ENCODE results near the gene NEK1.

DNA sequence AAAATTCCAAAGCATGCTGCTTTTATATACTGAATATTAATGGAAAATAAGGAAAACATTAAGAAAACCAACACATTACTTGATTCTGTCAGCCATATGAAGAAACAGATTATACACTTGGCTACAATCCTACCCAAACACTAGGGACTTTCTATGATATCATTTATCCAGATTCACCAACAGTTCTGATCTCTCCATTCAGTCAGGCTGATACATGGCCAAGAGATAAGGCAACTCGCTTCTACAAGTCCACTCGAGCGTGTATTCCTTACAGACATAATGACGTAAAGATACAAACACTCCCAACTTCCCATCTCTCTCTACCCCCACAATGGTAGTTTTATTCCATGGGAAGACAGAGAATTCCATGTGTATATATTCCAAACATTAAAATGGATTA is 44.5 kb downstream of the NEK1 start:
- TF ChIP-seq, protein P1, sequence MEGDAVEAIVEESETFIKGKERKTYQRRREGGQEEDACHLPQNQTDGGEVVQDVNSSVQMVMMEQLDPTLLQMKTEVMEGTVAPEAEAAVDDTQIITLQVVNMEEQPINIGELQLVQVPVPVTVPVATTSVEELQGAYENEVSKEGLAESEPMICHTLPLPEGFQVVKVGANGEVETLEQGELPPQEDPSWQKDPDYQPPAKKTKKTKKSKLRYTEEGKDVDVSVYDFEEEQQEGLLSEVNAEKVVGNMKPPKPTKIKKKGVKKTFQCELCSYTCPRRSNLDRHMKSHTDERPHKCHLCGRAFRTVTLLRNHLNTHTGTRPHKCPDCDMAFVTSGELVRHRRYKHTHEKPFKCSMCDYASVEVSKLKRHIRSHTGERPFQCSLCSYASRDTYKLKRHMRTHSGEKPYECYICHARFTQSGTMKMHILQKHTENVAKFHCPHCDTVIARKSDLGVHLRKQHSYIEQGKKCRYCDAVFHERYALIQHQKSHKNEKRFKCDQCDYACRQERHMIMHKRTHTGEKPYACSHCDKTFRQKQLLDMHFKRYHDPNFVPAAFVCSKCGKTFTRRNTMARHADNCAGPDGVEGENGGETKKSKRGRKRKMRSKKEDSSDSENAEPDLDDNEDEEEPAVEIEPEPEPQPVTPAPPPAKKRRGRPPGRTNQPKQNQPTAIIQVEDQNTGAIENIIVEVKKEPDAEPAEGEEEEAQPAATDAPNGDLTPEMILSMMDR (IDR thresholded peaks at IDR 0.05), result no peak
- no peak for TF ChIP-seq POLR2A (IDR thresholded peaks at IDR 0.05)
